Measurements from ENCODE around the gene WWTR1. TPM values are rescaled to one million over a fixed set of nuclear protein-coding genes. Genes with fewer than 3 reads are reported as not detected.

Gene WWTR1
- total RNA-seq, 6 experiments from 2014 or later, result 10.6 to 19.7 (median 15.3) TPM

DNA sequence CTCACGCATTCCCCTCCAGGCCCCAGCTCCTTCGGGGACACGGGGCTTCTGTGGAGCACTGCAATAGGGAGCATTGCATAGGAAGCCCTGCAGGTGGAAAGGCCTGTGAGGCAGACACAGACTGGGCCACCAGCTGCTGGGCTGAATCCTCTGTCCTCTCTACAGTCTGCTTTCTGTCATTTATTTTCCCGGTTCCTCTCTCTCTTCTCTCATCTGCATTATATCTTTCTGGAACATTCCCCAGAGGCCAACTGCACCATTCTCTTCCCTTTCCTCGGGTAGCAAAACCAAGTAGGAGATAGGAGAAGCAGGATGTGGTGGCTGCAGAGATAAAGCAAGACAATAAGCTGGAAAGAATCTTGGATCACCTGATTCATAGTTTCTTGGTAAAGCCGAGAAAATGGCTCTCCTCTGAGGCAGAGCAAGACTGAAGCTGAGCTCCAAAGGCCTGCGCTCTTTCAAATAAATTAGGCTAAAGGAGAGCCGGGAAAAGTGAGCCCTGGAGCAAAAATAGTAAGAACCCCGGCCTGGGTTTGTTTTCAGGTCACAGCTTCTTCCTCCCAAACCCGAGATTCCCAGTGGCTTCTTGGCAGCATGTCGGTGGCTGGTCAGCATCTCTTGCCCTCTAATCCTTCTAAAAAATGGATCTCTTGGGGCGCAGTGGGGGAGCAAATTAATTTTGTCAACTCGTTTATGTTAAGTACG lies 178.1 kb downstream of the WWTR1 start:
- H3K4me3 ChIP-seq, result peak overlapping the region in 1 of 3 donors; percentile 1

DNA sequence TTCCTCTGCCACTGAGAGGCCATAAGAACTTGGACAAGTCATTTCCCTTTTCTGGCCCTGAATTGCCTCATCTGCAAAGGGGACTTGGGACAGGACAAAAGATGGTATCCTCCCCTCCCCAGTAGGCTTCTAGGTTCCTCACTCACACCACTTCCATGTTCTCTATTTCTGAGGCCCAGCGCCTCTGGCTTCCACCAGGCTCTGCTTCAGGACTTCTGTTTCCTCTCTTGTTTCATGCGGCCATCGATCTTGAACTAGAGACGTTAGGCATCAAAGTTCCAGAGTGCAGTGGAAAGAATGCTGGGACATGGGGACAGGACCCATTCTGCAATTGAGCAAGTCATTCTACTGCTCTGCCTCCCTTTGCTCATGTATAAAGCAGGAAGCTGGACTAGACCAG lies 181.6 kb downstream of the WWTR1 start:
- H3K4me3 ChIP-seq, result peak overlapping the region; percentile 38 to 61 (median 57)
- peak in 2 of 3 donors; percentile 57 to 77 for DNase-seq
- peaks cover 0 to 22% (median 3%) of the 10 kb centered on the region in 4 donors for H3K36me3 ChIP-seq
- H3K4me1 ChIP-seq, result peaks cover 0 to 43% (median 14%) of the 10 kb centered on the region in 4 donors
- peak overlapping the region; percentile 73 to 98 (median 93) for H3K27ac ChIP-seq
- TF ChIP-seq, protein P1, sequence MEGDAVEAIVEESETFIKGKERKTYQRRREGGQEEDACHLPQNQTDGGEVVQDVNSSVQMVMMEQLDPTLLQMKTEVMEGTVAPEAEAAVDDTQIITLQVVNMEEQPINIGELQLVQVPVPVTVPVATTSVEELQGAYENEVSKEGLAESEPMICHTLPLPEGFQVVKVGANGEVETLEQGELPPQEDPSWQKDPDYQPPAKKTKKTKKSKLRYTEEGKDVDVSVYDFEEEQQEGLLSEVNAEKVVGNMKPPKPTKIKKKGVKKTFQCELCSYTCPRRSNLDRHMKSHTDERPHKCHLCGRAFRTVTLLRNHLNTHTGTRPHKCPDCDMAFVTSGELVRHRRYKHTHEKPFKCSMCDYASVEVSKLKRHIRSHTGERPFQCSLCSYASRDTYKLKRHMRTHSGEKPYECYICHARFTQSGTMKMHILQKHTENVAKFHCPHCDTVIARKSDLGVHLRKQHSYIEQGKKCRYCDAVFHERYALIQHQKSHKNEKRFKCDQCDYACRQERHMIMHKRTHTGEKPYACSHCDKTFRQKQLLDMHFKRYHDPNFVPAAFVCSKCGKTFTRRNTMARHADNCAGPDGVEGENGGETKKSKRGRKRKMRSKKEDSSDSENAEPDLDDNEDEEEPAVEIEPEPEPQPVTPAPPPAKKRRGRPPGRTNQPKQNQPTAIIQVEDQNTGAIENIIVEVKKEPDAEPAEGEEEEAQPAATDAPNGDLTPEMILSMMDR (IDR thresholded peaks at IDR 0.05), result no peak
- peak; percentile 94 for TF ChIP-seq POLR2A (IDR thresholded peaks at IDR 0.05)
- no peaks in the 10 kb centered on the region for H3K27me3 ChIP-seq
- 25% methylated on average over 4 of the region's 4 CpGs for WGBS (ENCODE audit: insufficient coverage, low coverage, low lambda C conversion rate, missing lambda C conversion rate)
- H3K9me3 ChIP-seq, result no peaks in the 10 kb centered on the region
- intact Hi-C loops (cut with DNase I), result loop anchor here in 1 of 2 donors (10.0 kb wide), 1 partner anchor 81 kb away; no protein-coding TSS in a partner anchor
- peak; percentile 28 to 67 (median 56) for ATAC-seq

More for the DNA sequence above, 178.1 kb downstream of the WWTR1 start:
- Histone ChIP-seq H3K27me3 (no peaks in the 10 kb centered on the region), H3K4me1 (peaks cover 0 to 22% (median 8%) of the 10 kb centered on the region in 4 donors), H3K9me3 (no peaks in the 10 kb centered on the region), H3K36me3 (peaks cover 0 to 46% (median 17%) of the 10 kb centered on the region in 4 donors), H3K27ac (peak overlapping the region; percentile 71 to 98 (median 93))
- DNase-seq (no peak), ATAC-seq (peak in 2 of 4 donors; percentile 2 to 9)
- 44% methylated on average over 12 of the region's 14 CpGs for WGBS (ENCODE audit: insufficient coverage, low coverage, low lambda C conversion rate, missing lambda C conversion rate)
- intact Hi-C loops (cut with DNase I), result loop anchor here (10.0 kb wide), 2 partner anchors 85 to 125 kb away; no protein-coding TSS in a partner anchor
- TF ChIP-seq POLR2A (IDR thresholded peaks at IDR 0.05), result no peak
- TF ChIP-seq, protein P1 (IDR thresholded peaks at IDR 0.05), result no peak

DNA sequence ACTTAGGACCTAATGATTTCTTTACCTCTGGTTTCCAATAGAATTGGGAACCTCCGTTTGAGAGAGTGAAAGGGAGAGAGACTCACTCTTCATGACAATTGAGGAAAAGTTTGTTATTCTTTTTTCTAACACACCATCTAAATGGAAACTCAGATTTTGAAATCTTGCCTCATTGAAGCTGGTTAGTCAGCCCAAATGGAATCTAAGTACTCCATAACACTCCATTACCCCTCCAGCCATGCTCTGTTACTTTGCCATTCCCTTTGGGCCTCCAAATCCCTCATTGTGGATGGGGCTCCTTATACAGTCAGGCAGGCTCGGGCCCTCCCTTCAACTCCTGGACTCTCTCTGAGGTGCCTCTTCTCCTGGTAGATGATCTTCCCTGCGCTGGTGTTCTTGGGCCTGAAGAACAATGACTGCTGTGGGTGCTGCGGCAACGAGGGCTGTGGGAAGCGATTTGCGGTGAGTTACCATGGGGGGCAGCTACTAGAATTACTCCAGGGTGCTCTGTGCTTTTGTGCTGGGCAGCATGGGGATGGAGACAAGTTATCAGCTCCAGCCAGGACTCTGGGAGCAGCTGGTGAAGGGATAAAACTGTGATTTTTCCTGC lies 182.3 kb downstream of the WWTR1 start:
- H3K27ac ChIP-seq, result peak overlapping the region; percentile 73 to 98 (median 93)
- no peak for TF ChIP-seq POLR2A (IDR thresholded peaks at IDR 0.05)
- TF ChIP-seq, protein P1 (IDR thresholded peaks at IDR 0.05), result no peak

DNA sequence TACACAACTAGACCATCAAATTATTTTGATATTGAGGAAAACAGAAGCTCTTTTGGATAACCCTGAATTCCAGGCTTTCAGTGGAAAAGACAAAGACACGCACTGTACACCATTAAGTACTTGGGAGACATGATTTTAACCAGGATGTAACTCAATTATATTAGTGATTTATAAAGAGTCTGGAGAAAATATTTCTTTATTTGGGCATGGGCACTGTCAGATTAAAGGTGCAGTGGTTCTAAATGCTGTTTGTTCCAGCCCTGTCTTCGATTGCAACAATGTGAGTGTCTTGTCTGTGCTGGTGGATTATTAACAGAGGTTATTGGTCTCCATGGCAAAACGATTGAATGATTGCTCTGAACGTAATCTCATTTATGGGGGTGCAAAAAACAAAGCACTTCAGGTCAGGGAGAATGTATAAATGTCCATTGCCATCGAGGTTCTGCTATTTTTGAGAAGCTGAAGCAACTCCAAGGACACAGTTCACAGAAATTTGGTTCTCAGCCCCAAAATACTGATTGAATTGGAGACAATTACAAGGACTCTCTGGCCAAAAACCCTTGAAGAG lies 183.5 kb downstream of the WWTR1 start, which contains the start of gene TM4SF4:
Gene TM4SF4, plus strand, starts transcription at position 448 of the 568 bp plus-strand sequence. CDS start 181 bp downstream, outside the sequence.
- no peaks in the 10 kb centered on the region for H3K27me3 ChIP-seq
- H3K9me3 ChIP-seq, result no peaks in the 10 kb centered on the region
- ATAC-seq (peak; percentile 69 to 81 (median 76)), DNase-seq (no peak)
- 31% methylated on average over 5 of the region's 5 CpGs for WGBS (ENCODE audit: insufficient coverage, low coverage, low lambda C conversion rate, missing lambda C conversion rate)
- peaks cover 0 to 33% (median 11%) of the 10 kb centered on the region in 4 donors for H3K4me1 ChIP-seq
- peak; percentile 87 for TF ChIP-seq POLR2A (IDR thresholded peaks at IDR 0.05)
- TF ChIP-seq, protein P1 (IDR thresholded peaks at IDR 0.05), result no peak
- H3K4me3 ChIP-seq, result peak within 1 kb of the TSS; percentile 38 to 61 (median 57)
- peak within 1 kb of the TSS; percentile 73 to 98 (median 93) for H3K27ac ChIP-seq
- H3K36me3 ChIP-seq, result peaks cover 0 to 4% (median 0%) of the 10 kb centered on the region in 4 donors
- intact Hi-C loops (cut with DNase I), result loop anchor here (5.0 to 10.0 kb wide), 2 partner anchors 72 to 80 kb away; no protein-coding TSS in a partner anchor

More for the DNA sequence above, 182.3 kb downstream of the WWTR1 start:
- intact Hi-C loops (cut with DNase I), result loop anchor here in 1 of 2 donors (10.0 kb wide), 1 partner anchor 81 kb away; no protein-coding TSS in a partner anchor
- 33% methylated on average over 6 of the region's 7 CpGs for WGBS (ENCODE audit: insufficient coverage, low coverage, low lambda C conversion rate, missing lambda C conversion rate)
- H3K27me3 ChIP-seq, result no peaks in the 10 kb centered on the region
- H3K36me3 ChIP-seq, result peaks cover 0 to 15% (median 0%) of the 10 kb centered on the region in 4 donors
- H3K4me3 ChIP-seq, result peak overlapping the region; percentile 38 to 61 (median 57)
- peak; percentile 3 to 22 (median 12) for ATAC-seq
- DNase-seq, result peak in 1 of 3 donors; percentile 50
- H3K9me3 ChIP-seq, result no peaks in the 10 kb centered on the region
- H3K4me1 ChIP-seq, result peaks cover 0 to 41% (median 14%) of the 10 kb centered on the region in 4 donors

Data from right lobe of liver (tissue), 6 donors.